Tibial artery (tissue), 4 donors: ENCODE results near the gene ELAVL2.

Experiments used
- DNase-seq, 2 donors: peaks; one replicate each; pipeline ENCODE4 v3.0.0-alpha.2; 2019
- H3K27ac ChIP-seq, 2 donors: fragments of 200-600 bp; sonication (generic) in 1 of 2; 1 replicate in 1 of 2; 2 replicates in 1 of 2; pipeline ENCODE4 v1.5.1; 2018 to 2019; ENCODE audit warnings: mild to moderate bottlenecking in 1 of 2
- H3K27me3 ChIP-seq, 2 donors: fragments of 200-600 bp; sonication (generic) in 1 of 2; one replicate each; pipeline versions ENCODE4 v1.5.1 to v1.6.0; 2016 to 2019
- H3K36me3 ChIP-seq, 3 donors: fragments of 200-600 bp; sonication (generic) in 2 of 3; one replicate each; pipeline ENCODE4 v1.5.1; 2016 to 2019; ENCODE audit warnings: mild to moderate bottlenecking in 2 of 3
- H3K4me1 ChIP-seq, 4 donors: fragments of 200-600 bp; sonication (generic) in 2 of 4; 1 replicate in 3 of 4; 2 replicates in 1 of 4; pipeline ENCODE4 v1.5.1; 2016 to 2019
- H3K4me3 ChIP-seq, 2 donors: fragments of 200-600 bp; sonication (generic) in 1 of 2; 1 replicate in 1 of 2; 2 replicates in 1 of 2; pipeline ENCODE4 v1.5.1; 2018 to 2019; ENCODE audit warnings: mild to moderate bottlenecking in 2 of 2
- H3K9me3 ChIP-seq, 3 donors: fragments of 200-600 bp; sonication (generic) in 1 of 3; one replicate each; pipeline ENCODE4 v1.5.1; 2016 to 2019
- CTCF ChIP-seq, 2 experiments: fragments of 200-600 bp in 1 of 2; fragments of 450-650 bp in 1 of 2; IDR thresholded peaks; one replicate each; pipeline ENCODE4 v1.5.1; 2017 to 2019; ENCODE audit warnings: antibody characterized with exemption in 2 of 2, mild to moderate bottlenecking in 1 of 2, moderate library complexity in 1 of 2
- intact Hi-C: fragments of 100-400 bp; cut with DNase I; formaldehyde crosslinking; loops from one replicate; pipeline ENCODE4 v1.15.0; 2023; ENCODE audit warnings: low total_unique reads

The ELAVL2 gene

GRCh38 chr9:23739753-23740152 is 86.3 kb downstream of the ELAVL2 start:
- H3K27ac ChIP-seq: no peak overlapping the region
- TF ChIP-seq CTCF (IDR thresholded peaks at IDR 0.05): no peak

GRCh38 chr9:23736293-23736692 is 89.7 kb downstream of the ELAVL2 start:
- intact Hi-C loops: no loop called here
- Histone ChIP-seq H3K4me3 (no peak overlapping the region), H3K27ac (no peak overlapping the region), H3K27me3 (no peaks in the 10 kb centered on the region), H3K9me3 (no peaks in the 10 kb centered on the region), H3K4me1 (no peaks in the 10 kb centered on the region), H3K36me3 (no peaks in the 10 kb centered on the region)
- no peak for DNase-seq
- no peak for TF ChIP-seq CTCF (IDR thresholded peaks at IDR 0.05)

More at GRCh38 chr9:23739753-23740152, 86.3 kb downstream of the ELAVL2 start:
- no peak for DNase-seq
- H3K4me1 ChIP-seq: no peaks in the 10 kb centered on the region
- H3K36me3 ChIP-seq: no peaks in the 10 kb centered on the region
- H3K9me3 ChIP-seq: no peaks in the 10 kb centered on the region
- H3K27me3 ChIP-seq: no peaks in the 10 kb centered on the region
- no peak overlapping the region for H3K4me3 ChIP-seq
- intact Hi-C loops: no loop called here

GRCh38 chr9:23733495-23734078 is 92.5 kb downstream of the ELAVL2 start:
- Histone ChIP-seq H3K4me1 (no peaks in the 10 kb centered on the region), H3K4me3 (no peak overlapping the region), H3K27me3 (no peaks in the 10 kb centered on the region), H3K27ac (no peak overlapping the region), H3K36me3 (no peaks in the 10 kb centered on the region), H3K9me3 (no peaks in the 10 kb centered on the region)
- no peak for TF ChIP-seq CTCF (IDR thresholded peaks at IDR 0.05)
- no peak for DNase-seq
- intact Hi-C loops: no loop called here

GRCh38 chr9:23731353-23731752 is 94.7 kb downstream of the ELAVL2 start:
- H3K4me3 ChIP-seq: no peak overlapping the region
- H3K4me1 ChIP-seq: no peaks in the 10 kb centered on the region
- no peaks in the 10 kb centered on the region for H3K9me3 ChIP-seq
- H3K27me3 ChIP-seq: no peaks in the 10 kb centered on the region
- DNase-seq: no peak
- intact Hi-C loops: no loop called here
- no peaks in the 10 kb centered on the region for H3K36me3 ChIP-seq
- no peak for TF ChIP-seq CTCF (IDR thresholded peaks at IDR 0.05)
- H3K27ac ChIP-seq: no peak overlapping the region

- Histone ChIP-seq H3K4me1 (no peaks in the 10 kb centered on the region), H3K36me3 (no peaks in the 10 kb centered on the region), H3K9me3 (no peaks in the 10 kb centered on the region), H3K27me3 (no peaks in the 10 kb centered on the region), H3K4me3 (no peak overlapping the region), H3K27ac (no peak overlapping the region)
- no peak for DNase-seq
- intact Hi-C loops: no loop called here
- no peak for TF ChIP-seq CTCF (IDR thresholded peaks at IDR 0.05)
These were observed 95.7 kb downstream of the ELAVL2 start for GRCh38 chr9:23730364-23730763.

GRCh38 chr9:23728736-23729135 is 97.3 kb downstream of the ELAVL2 start:
- Histone ChIP-seq H3K27me3 (no peaks in the 10 kb centered on the region), H3K27ac (no peak overlapping the region), H3K9me3 (no peaks in the 10 kb centered on the region), H3K4me3 (no peak overlapping the region), H3K4me1 (no peaks in the 10 kb centered on the region), H3K36me3 (no peaks in the 10 kb centered on the region)
- no peak for TF ChIP-seq CTCF (IDR thresholded peaks at IDR 0.05)
- intact Hi-C loops: no loop called here
- DNase-seq: no peak
